GM12891 (cell line): Measurements from ENCODE around the gene GLCCI1.

Source experiments
- DNase-seq: peaks from one replicate; pipeline ENCODE4 v3.0.0; 2011; ENCODE audit warnings: low spot score; ENCODE audit not compliant: insufficient read length
- FAIRE-seq: peaks from 2 replicates; lab custom pipeline; 2011; peaks lifted over from hg19 to GRCh38; lab: Jason Lieb, UNC
- PAX5 ChIP-seq: IDR thresholded peaks from 2 replicates; pipeline ENCODE4 v1.6.1; 2011; ENCODE audit warnings: low read length, moderate library complexity, mild to moderate bottlenecking; ENCODE audit not compliant: insufficient read depth, severe bottlenecking
- POLR2A ChIP-seq: IDR thresholded peaks from 2 replicates; pipeline ENCODE4 v1.6.1; 2011; ENCODE audit warnings: low read depth, low read length, control low read depth
- POLR2AphosphoS5 ChIP-seq: IDR thresholded peaks from 2 replicates; pipeline ENCODE4 v1.6.1; 2011; ENCODE audit warnings: low read depth, low read length, control low read depth
- POU2F2 ChIP-seq: IDR thresholded peaks from 2 replicates; pipeline ENCODE4 v1.6.1; 2011; ENCODE audit warnings: low read depth, mild to moderate bottlenecking, control low read depth, low read length, moderate library complexity
- SPI1 ChIP-seq: IDR thresholded peaks from 2 replicates; pipeline ENCODE4 v1.6.1; 2011; ENCODE audit warnings: low read depth, low read length, control low read depth
- TAF1 ChIP-seq: IDR thresholded peaks from 2 replicates; pipeline ENCODE4 v1.6.1; 2011; ENCODE audit warnings: low read depth, low read length, control low read depth

GLCCI1 gene

DNA sequence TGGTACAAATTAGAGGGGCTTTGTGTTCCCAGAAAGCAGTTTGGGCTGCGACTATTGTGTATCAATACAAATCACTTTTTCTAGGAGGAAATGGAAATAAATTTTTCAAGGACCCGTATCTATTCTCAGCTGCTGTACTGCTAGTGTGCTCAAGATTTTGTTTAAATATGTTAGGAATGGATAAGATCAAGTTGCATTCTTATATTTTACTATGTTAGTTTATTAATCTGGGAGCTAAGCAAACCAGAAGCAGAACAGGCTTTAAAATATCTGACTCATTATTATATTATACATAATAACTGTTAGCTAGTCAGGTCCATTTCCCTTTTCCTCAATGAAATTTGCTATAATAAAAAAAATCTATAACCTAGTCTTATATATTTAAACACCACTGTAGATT, 11.1 kb upstream of the GLCCI1 start:
- TF ChIP-seq POU2F2 (no peak), TAF1 (no peak), POLR2A (no peak), SPI1 (no peak), PAX5 (no peak), POLR2AphosphoS5 (no peak)
- FAIRE-seq: no peak
- no peak for DNase-seq

DNA sequence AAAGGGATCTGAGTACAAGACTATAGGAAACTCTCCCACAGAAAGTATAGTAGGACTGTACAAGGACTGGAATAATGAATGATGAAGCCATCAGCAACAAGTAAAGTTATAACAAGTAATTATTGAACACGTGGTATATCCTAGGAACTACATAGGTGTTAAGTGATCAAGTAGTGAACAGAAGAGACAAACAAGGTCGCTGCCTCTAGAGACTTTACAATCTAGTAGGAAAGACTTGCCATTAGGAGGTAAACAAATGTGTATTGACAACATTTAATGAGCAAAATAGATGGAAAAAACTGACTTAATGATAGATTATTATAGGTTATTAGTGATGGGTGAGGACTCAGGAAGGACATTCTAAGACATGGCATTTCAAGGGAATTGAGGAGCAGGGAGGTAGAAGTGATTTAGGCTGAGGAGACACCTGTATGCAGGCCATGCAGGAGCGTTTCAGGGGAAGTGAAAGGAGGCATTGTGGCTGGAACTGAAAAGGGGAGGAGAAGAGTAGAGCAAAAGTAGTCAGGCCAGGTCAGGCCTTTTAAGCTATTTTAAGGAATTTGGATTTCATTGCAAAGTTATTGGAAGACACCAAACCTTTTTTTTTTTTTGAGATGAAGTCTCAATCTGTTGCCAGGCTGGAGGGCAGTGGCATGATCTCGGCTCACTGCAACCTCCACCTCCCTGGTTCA, 8.5 kb upstream of the GLCCI1 start:
- TF ChIP-seq POLR2AphosphoS5 (no peak), SPI1 (peak; percentile 97)
- no peak for DNase-seq
- peak; percentile 87 for FAIRE-seq

DNA sequence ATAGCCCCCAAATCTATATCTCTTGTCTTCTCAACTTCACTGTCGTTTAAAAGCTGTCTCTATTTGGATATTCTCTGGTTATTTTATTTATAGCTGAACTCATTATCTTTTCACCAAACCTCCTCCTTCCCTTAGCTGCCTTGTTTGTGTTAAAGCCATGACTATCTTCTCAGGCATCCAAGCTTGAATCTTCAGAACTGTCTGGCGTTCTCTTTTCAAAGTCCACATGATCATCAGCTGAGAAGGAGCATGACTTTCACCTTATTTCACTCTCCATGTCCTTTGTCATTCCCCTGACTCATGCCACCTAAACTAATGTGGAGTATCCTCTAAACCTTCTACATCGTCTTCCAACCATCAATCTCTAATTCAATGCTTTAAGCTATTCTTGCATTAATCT, 5.7 kb upstream of the GLCCI1 start:
- TF ChIP-seq TAF1 (no peak), POLR2AphosphoS5 (no peak), PAX5 (no peak), POLR2A (no peak), SPI1 (no peak), POU2F2 (no peak)
- no peak for DNase-seq
- FAIRE-seq: peak; percentile 26

GRCh38 chr7:7964250-7964649, 4.3 kb upstream of the GLCCI1 start:
- FAIRE-seq: no peak
- TF ChIP-seq TAF1: no peak
- no peak for TF ChIP-seq POLR2AphosphoS5
- TF ChIP-seq POU2F2: no peak
- TF ChIP-seq POLR2A: no peak
- no peak for TF ChIP-seq PAX5
- TF ChIP-seq SPI1: no peak
- DNase-seq: no peak

DNA sequence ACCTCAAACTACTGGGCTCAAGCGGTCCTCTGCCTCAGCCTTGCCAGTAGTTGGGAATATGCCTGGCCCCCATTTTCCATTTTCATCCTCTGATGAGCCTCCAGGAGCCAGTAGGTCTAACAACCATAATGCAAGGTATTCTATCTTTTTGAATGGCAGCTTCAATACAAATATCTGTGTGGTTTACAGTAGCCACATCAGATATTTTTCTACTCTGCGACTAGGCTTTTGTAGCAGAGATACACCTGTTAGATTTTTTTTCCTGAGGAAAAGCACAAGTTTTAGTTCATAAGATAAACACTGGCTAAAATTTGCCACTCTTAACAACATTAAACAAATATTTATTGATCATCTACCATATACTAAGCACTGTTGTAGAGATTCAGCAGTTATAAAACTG, 3.9 kb upstream of the GLCCI1 start:
- no peak for TF ChIP-seq POU2F2
- TF ChIP-seq POLR2A: no peak
- TF ChIP-seq TAF1: no peak
- TF ChIP-seq PAX5: no peak
- TF ChIP-seq SPI1: no peak
- no peak for TF ChIP-seq POLR2AphosphoS5
- FAIRE-seq (no peak), DNase-seq (no peak)

DNA sequence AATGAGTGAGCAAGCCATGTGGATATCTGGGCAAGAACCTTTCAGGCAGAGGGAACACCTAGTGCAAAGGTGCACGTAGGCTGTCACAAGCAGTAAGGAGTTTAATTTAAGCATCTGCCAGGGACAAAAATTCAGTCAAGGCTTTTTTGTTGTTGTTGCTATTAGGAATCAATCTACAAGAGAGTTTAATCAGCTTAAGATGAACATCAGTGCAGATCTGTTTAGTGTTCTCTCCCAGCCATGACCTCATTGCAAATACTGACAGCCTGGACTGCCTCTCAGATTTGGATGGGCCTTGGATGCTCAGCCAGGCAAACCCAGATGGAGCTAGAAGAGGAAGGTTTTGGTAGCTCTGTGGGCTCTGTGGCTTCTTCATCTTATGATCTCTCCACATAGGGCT, 3.3 kb upstream of the GLCCI1 start:
- FAIRE-seq (no peak), DNase-seq (no peak)
- TF ChIP-seq TAF1: no peak
- no peak for TF ChIP-seq PAX5
- no peak for TF ChIP-seq POU2F2
- TF ChIP-seq POLR2AphosphoS5: no peak
- TF ChIP-seq POLR2A: no peak
- no peak for TF ChIP-seq SPI1

DNA sequence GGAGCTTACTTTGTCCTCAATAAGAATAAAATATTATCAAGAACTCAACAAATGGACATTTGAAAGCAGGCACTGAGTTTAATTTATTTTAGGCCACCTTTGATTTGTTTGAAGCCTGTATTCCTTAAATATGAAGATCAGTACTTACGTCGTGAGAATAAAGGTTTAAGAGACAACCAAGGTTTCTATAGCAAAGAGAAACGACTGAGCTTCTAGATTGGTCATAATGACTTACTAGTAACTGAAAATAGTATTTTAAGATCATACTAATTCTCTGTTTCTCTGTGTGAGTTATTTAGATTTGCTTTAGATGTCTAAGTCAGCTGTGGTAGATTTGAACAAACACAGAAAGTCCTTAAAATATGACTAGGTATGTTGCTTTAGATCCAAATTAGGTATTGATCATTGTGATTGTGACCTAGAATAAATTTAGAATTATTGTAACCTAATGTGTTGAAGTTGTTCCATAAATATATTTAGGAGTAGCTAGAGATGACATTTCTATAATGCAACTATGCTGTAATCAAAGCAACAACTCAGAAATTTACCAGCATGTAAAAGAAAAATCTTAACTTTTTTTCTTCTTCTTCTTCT, 2.4 kb upstream of the GLCCI1 start:
- FAIRE-seq (peak; percentile 5), DNase-seq (no peak)
- TF ChIP-seq POLR2AphosphoS5 (no peak), SPI1 (no peak), PAX5 (no peak), POU2F2 (no peak), TAF1 (no peak), POLR2A (no peak)

- DNase-seq: no peak
- peak; percentile 73 for TF ChIP-seq POLR2A
- TF ChIP-seq POU2F2: peak; percentile 80; the same call in 1 of the 2 replicates
- no peak for TF ChIP-seq POLR2AphosphoS5
- FAIRE-seq: no peak
Observed at GRCh38 chr7:7967886-7968543, 581 bp upstream of the GLCCI1 start.

- no peak for DNase-seq
- peak; percentile 65 for FAIRE-seq
- TF ChIP-seq PAX5 (no peak), SPI1 (no peak), POLR2AphosphoS5 (peak; percentile 88), TAF1 (peak; percentile 19; the same call in 1 of the 2 replicates), POU2F2 (0 out of 2 replicates have a peak, but pooled peaks have one; percentile 43), POLR2A (peak; percentile 59; the same call in 1 of the 2 replicates)
Observed at GRCh38 chr7:7969306-7970236, 975 bp downstream of the GLCCI1 start.

DNA sequence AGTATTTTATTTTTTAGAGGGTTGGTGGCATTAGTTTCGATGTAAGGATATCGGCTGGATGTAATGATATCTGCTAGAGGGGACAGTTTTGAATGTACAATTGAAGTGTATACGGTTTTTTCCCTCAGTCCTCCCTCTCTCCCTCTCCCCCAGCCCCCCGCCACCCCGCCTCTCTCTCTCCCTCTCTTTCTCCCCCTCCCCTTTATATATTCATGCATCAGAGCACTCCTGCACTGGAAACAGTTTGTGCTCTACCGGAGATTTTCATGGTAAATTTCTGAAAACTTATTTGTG, 1.6 kb downstream of the GLCCI1 start:
- FAIRE-seq: no peak
- TF ChIP-seq SPI1 (no peak), PAX5 (no peak), POU2F2 (no peak), POLR2AphosphoS5 (no peak), TAF1 (no peak), POLR2A (no peak)
- DNase-seq: no peak
